GM23248 (cell line): Measurements from ENCODE around the gene VPS13D. TPM values are rescaled to one million over a fixed set of nuclear protein-coding genes. Genes with fewer than 3 reads are reported as not detected.

Experiments
- DNase-seq: peaks from one replicate; pipeline ENCODE4 v3.0.0-alpha.2; 2015
- H2AFZ ChIP-seq: fragments of 200-600 bp; sonication (generic); 2 replicates; pipeline ENCODE4 v1.6.1; 2016; ENCODE audit warnings: antibody characterized with exemption
- H3F3A ChIP-seq: fragments of 200-600 bp; sonication (generic); 2 replicates; pipeline ENCODE4 v1.6.1; 2016; ENCODE audit warnings: mild to moderate bottlenecking, antibody characterized with exemption, mixed run types; ENCODE audit not compliant: insufficient read depth
- H3K27ac ChIP-seq: fragments of 200-600 bp; sonication (generic); 2 replicates; pipeline ENCODE4 v1.5.1; 2016; ENCODE audit warnings: mild to moderate bottlenecking
- H3K27me3 ChIP-seq: fragments of 200-600 bp; sonication (generic); replicated peaks from 2 replicates; pipeline ENCODE4 v1.6.1; 2016; ENCODE audit warnings: mild to moderate bottlenecking; ENCODE audit not compliant: insufficient read depth
- H3K36me3 ChIP-seq: fragments of 200-600 bp; sonication (generic); 2 replicates; pipeline ENCODE4 v1.6.1; 2016; ENCODE audit warnings: low read depth, mild to moderate bottlenecking
- H3K4me1 ChIP-seq: fragments of 200-600 bp; sonication (generic); 2 replicates; pipeline ENCODE4 v1.6.1; 2016; ENCODE audit warnings: mild to moderate bottlenecking; ENCODE audit not compliant: insufficient read depth
- H3K4me2 ChIP-seq: fragments of 200-600 bp; sonication (generic); one replicate; pipeline ENCODE4 v1.6.1; 2016; ENCODE audit warnings: mild to moderate bottlenecking; ENCODE audit not compliant: unreplicated experiment
- H3K4me3 ChIP-seq: fragments of 200-600 bp; sonication (generic); 2 replicates; pipeline ENCODE4 v1.5.1; 2016; ENCODE audit warnings: mild to moderate bottlenecking
- H3K79me2 ChIP-seq: fragments of 200-600 bp; sonication (generic); 2 replicates; pipeline ENCODE4 v1.6.1; 2016; ENCODE audit warnings: mild to moderate bottlenecking; ENCODE audit not compliant: insufficient read depth
- H3K9ac ChIP-seq: fragments of 200-600 bp; sonication (generic); 2 replicates; pipeline ENCODE4 v1.6.1; 2016; ENCODE audit warnings: mild to moderate bottlenecking
- H3K9me2 ChIP-seq: fragments of 200-600 bp; sonication (generic); 2 replicates; pipeline ENCODE4 v1.6.1; 2016; ENCODE audit warnings: mixed run types, mild to moderate bottlenecking, moderate library complexity; ENCODE audit not compliant: insufficient read depth
- H3K9me3 ChIP-seq: fragments of 200-600 bp; sonication (generic); one replicate; pipeline ENCODE4 v1.6.1; 2017; ENCODE audit warnings: low read depth
- H4K20me1 ChIP-seq: fragments of 200-600 bp; sonication (generic); 2 replicates; pipeline ENCODE4 v1.6.0; 2016; ENCODE audit not compliant: insufficient read depth
- EZH2 ChIP-seq: fragments of 200-600 bp; sonication (generic); IDR thresholded peaks from 2 replicates; pipeline ENCODE4 v1.6.1; 2018; ENCODE audit warnings: antibody characterized with exemption, mild to moderate bottlenecking; ENCODE audit not compliant: insufficient read depth, poor library complexity, severe bottlenecking
- EZH2phosphoT487 ChIP-seq: fragments of 200-600 bp; sonication (generic); IDR thresholded peaks from 2 replicates; pipeline ENCODE4 v1.6.1; 2018; ENCODE audit warnings: antibody characterized with exemption, moderate library complexity, mild to moderate bottlenecking, low read depth; ENCODE audit not compliant: insufficient read depth
- WGBS, 2 experiments: methylation state at CpG; one replicate each; pipeline ENCODE4 v1.1.6; 2015 to 2017; ENCODE audit warnings: low lambda C conversion rate in 2 of 2, low coverage in 1 of 2; ENCODE audit errors: missing lambda C conversion rate in 2 of 2; 5-methylcytosine and 5-hydroxymethylcytosine counted together
- in situ Hi-C: fragments of 300-500 bp; cut with MboI; formaldehyde crosslinking; loops from 2 replicates; pipeline ENCODE4 v1.15.0; 2020
- polyA plus RNA-seq: library from polyadenylated mRNA; unstranded; fragments of >200 nt; fragmentation: Nextera tagmentation; extraction: Ambion mirVana; gene quantifications from 2 replicates; pipeline ENCODE4 v1.2.1, GENCODE V29; 2016
- total RNA-seq: library from RNA; depleted of rRNA; stranded (reverse); fragments of >200 nt; shearing (Covaris generic); gene quantifications from 2 replicates; pipeline ENCODE4 v1.2.3, GENCODE V29; 2014

The VPS13D gene
- total and polyA plus RNA-seq, 2 experiments from 2014 or later = 6.8 to 16.4 TPM

GRCh38 chr1:12480041-12480440 is 250.2 kb downstream of the VPS13D start:
- H3K27me3 ChIP-seq = no peaks in the 10 kb centered on the region
- no peak for TF ChIP-seq EZH2phosphoT487
- no peak for TF ChIP-seq EZH2
- H3K4me1 ChIP-seq = peaks cover 47% of the 10 kb centered on the region
- in situ Hi-C loops = no loop called here
- no peaks in the 10 kb centered on the region for H3K9me3 ChIP-seq
- no peaks in the 10 kb centered on the region for H4K20me1 ChIP-seq
- no peak overlapping the region for H3K4me3 ChIP-seq
- no peak for DNase-seq
- H2AFZ ChIP-seq = no peak overlapping the region
- no peak overlapping the region for H3K9ac ChIP-seq
- peak overlapping the region; percentile 32 for H3K27ac ChIP-seq
- H3K36me3 ChIP-seq = no peaks in the 10 kb centered on the region; the same call in 1 of the 2 replicates
- H3K4me2 ChIP-seq = peak overlapping the region; percentile 3
- H3F3A ChIP-seq = peaks cover 33% of the 10 kb centered on the region
- WGBS, 2 experiments = 83 to 88% methylated on average over 3 of the region's 3 CpGs
- no peaks in the 10 kb centered on the region for H3K79me2 ChIP-seq
- no peaks in the 10 kb centered on the region for H3K9me2 ChIP-seq

DNA sequence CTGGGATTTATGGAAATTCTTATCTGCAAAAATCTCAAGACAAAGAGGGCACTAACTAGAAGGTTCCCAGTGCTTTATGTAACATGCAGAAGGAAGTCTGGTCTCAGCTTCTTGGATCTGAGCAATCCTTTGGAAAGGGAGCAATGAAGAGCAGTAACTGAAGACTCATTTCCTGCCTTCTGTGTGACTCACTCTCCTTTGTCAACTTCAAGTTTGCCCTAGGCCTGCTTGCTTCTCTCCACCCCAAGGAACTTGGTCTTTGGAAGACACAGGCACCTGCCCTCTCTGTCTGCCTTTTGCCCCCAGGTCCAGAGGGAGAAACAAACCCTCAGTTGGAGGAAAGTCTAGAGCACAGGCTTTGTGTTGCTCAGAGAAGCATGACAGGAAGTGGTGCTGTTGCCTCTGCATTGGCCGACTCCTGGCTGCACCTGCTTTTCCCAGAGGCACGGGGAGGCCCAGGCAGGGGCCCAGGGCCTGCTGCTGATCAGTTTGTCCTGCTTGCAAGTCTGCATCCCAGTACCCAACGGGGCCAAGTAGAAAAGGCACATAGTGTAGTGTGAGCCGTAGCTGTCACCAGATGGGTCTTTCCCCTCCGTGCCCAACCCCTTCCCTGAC is 251.0 kb downstream of the VPS13D start:
- peak; percentile 94 for DNase-seq
- no peaks in the 10 kb centered on the region for H3K79me2 ChIP-seq
- H3K9me3 ChIP-seq = no peaks in the 10 kb centered on the region
- H3K4me3 ChIP-seq = no peak overlapping the region
- no peak overlapping the region for H2AFZ ChIP-seq
- no peak overlapping the region for H3K9ac ChIP-seq
- H3K4me2 ChIP-seq = peak overlapping the region; percentile 3
- H3K27ac ChIP-seq = peak overlapping the region; percentile 32
- peaks cover 33% of the 10 kb centered on the region for H3F3A ChIP-seq
- 62 to 74% methylated on average over 5 of the region's 5 CpGs for WGBS, 2 experiments
- H3K36me3 ChIP-seq = no peaks in the 10 kb centered on the region; the same call in 1 of the 2 replicates
- no peaks in the 10 kb centered on the region for H3K9me2 ChIP-seq
- H3K27me3 ChIP-seq = no peaks in the 10 kb centered on the region
- no peaks in the 10 kb centered on the region for H4K20me1 ChIP-seq
- TF ChIP-seq EZH2 = no peak
- TF ChIP-seq EZH2phosphoT487 = no peak
- in situ Hi-C loops = no loop called here
- H3K4me1 ChIP-seq = peaks cover 46% of the 10 kb centered on the region

DNA sequence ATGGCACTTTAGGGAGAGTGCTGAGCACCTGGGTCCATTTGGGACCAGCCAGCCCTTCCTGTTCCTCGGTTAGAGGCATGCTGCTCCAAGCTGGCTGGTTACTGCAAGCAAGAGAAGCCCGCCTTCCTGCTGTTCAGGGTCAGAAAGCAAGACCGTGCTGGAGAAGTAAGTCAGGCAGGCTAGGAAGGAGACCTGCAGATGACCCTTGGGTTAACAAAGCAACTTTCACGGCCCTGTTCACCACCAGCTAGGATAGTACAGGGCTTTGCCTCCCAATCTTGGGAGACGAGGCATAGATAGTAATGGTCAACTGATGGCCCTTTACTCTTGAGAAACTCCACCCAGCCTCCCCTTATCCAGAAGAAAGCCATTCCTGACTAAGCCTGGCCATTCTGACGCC is 252.1 kb downstream of the VPS13D start:
- H3K36me3 ChIP-seq = no peaks in the 10 kb centered on the region; the same call in 1 of the 2 replicates
- H3K9me3 ChIP-seq = no peaks in the 10 kb centered on the region
- no peaks in the 10 kb centered on the region for H3K9me2 ChIP-seq
- no peaks in the 10 kb centered on the region for H3K79me2 ChIP-seq
- DNase-seq = no peak
- WGBS, 2 experiments = 83 to 89% methylated on average over 6 of the region's 6 CpGs
- no peaks in the 10 kb centered on the region for H3K27me3 ChIP-seq
- peaks cover 53% of the 10 kb centered on the region for H3K4me1 ChIP-seq
- H3K9ac ChIP-seq = no peak overlapping the region
- no peak overlapping the region for H3K4me3 ChIP-seq
- H3K4me2 ChIP-seq = no peak overlapping the region
- H3K27ac ChIP-seq = no peak overlapping the region
- H2AFZ ChIP-seq = no peak overlapping the region
- in situ Hi-C loops = no loop called here
- no peak for TF ChIP-seq EZH2
- no peak for TF ChIP-seq EZH2phosphoT487
- H4K20me1 ChIP-seq = no peaks in the 10 kb centered on the region
- peaks cover 33% of the 10 kb centered on the region for H3F3A ChIP-seq

- Histone ChIP-seq H3K9me3 (no peaks in the 10 kb centered on the region), H3K27me3 (no peaks in the 10 kb centered on the region), H3K9ac (no peak overlapping the region), H3K27ac (no peak overlapping the region), H3K4me2 (no peak overlapping the region), H3K4me1 (peaks cover 44% of the 10 kb centered on the region), H4K20me1 (no peaks in the 10 kb centered on the region), H3K36me3 (no peaks in the 10 kb centered on the region; the same call in 1 of the 2 replicates), H3K4me3 (no peak overlapping the region), H3K79me2 (no peaks in the 10 kb centered on the region), H2AFZ (no peak overlapping the region), H3F3A (peaks cover 24% of the 10 kb centered on the region), H3K9me2 (no peaks in the 10 kb centered on the region)
- DNase-seq = no peak
- TF ChIP-seq EZH2 (no peak), EZH2phosphoT487 (no peak)
- in situ Hi-C loops = no loop called here
- 76 to 79% methylated on average over 3 of the region's 3 CpGs for WGBS, 2 experiments
These were observed 253.2 kb downstream of the VPS13D start for GRCh38 chr1:12482988-12483387.
